CD4-positive, alpha-beta memory T cell (primary cell): ENCODE data around the gene TMEM235. TPM values are rescaled to one million over a fixed set of nuclear protein-coding genes. Genes with fewer than 3 reads are reported as not detected.

Experiments
- CTCF ChIA-PET: fragments of 350-600 bp; sonication (Branson Sonifier 250); formaldehyde crosslinking; loops from one replicate; lab custom pipeline; 2021; ENCODE audit warnings: inconsistent platforms; ENCODE audit not compliant: partially characterized antibody; lab: Charles Lee
- POLR2A ChIA-PET: fragments of 350-600 bp; sonication (Branson Sonifier 250); formaldehyde crosslinking; loops from one replicate; lab custom pipeline; 2021; ENCODE audit not compliant: partially characterized antibody; lab: Charles Lee
- DNase-seq, 5 donors: peaks; one replicate each; pipeline versions ENCODE4 v3.0.0 to v3.0.0-alpha.2; 2020 to 2022; ENCODE audit warnings: mixed read lengths in 1 of 5
- H3K27ac ChIP-seq: one replicate; pipeline ENCODE4 v1.7.0; 2013; ENCODE audit warnings: low read depth, low read length
- H3K27me3 ChIP-seq: 2 replicates; pipeline ENCODE4 v1.7.0; 2013; ENCODE audit warnings: mild to moderate bottlenecking, low read length, moderate library complexity; ENCODE audit not compliant: insufficient read depth
- H3K36me3 ChIP-seq: 2 replicates; pipeline ENCODE4 v1.7.0; 2013; ENCODE audit warnings: mild to moderate bottlenecking, low read length, moderate library complexity; ENCODE audit not compliant: insufficient read depth
- H3K4me1 ChIP-seq: 2 replicates; pipeline ENCODE4 v1.7.0; 2013; ENCODE audit warnings: mild to moderate bottlenecking, low read length, moderate library complexity; ENCODE audit not compliant: insufficient read depth
- H3K4me3 ChIP-seq, 2 donors: one replicate each; pipeline ENCODE4 v1.7.0; 2013; ENCODE audit warnings: low read length in 2 of 2, mild to moderate bottlenecking in 1 of 2
- H3K9me3 ChIP-seq, 2 donors: one replicate each; pipeline ENCODE4 v1.7.0; 2013; ENCODE audit warnings: low read length in 2 of 2, control low read depth in 1 of 2; ENCODE audit not compliant: control insufficient read depth in 1 of 2
- H3K27ac Mint-ChIP-seq, 7 donors: one replicate each; pipeline ENCODE4 v1.8.0; 2020 to 2021; ENCODE audit warnings: mixed read lengths in 7 of 7, mild to moderate bottlenecking in 6 of 7, inconsistent platforms in 3 of 7, moderate library complexity in 3 of 7
- H3K27me3 Mint-ChIP-seq, 2 donors: one replicate each; pipeline ENCODE4 v1.8.0; 2020 to 2021; ENCODE audit warnings: mixed read lengths in 2 of 2
- H3K36me3 Mint-ChIP-seq, 2 donors: one replicate each; pipeline ENCODE4 v1.8.0; 2020 to 2021; ENCODE audit warnings: mixed read lengths in 2 of 2, inconsistent platforms in 1 of 2, mild to moderate bottlenecking in 1 of 2
- H3K4me1 Mint-ChIP-seq, 4 donors: one replicate each; pipeline ENCODE4 v1.8.0; 2020 to 2021; ENCODE audit warnings: mixed read lengths in 4 of 4, mild to moderate bottlenecking in 1 of 4
- H3K4me3 Mint-ChIP-seq, 8 donors: one replicate each; pipeline ENCODE4 v1.8.0; 2020 to 2021; ENCODE audit warnings: mixed read lengths in 8 of 8, mild to moderate bottlenecking in 7 of 8, moderate library complexity in 6 of 8, inconsistent platforms in 3 of 8
- H3K9me3 Mint-ChIP-seq, 8 donors: one replicate each; pipeline ENCODE4 v1.8.0; 2020 to 2021; ENCODE audit warnings: mixed read lengths in 8 of 8, mild to moderate bottlenecking in 5 of 8, inconsistent platforms in 3 of 8, moderate library complexity in 1 of 8
- intact Hi-C: fragments of 100-400 bp; cut with micrococcal nuclease; formaldehyde crosslinking; loops from one replicate; pipeline ENCODE4 v1.15.1; 2023
- polyA plus RNA-seq, 2 donors: library from polyadenylated mRNA; unstranded; fragments of 300-500 nt; fragmentation: Illumina TruSeq; gene quantifications; one replicate each; pipeline ENCODE4 v1.2.3, GENCODE V29; 2021
- total RNA-seq, 2 experiments: library from RNA; stranded (reverse); gene quantifications; one replicate each; pipeline ENCODE4 v1.2.3, GENCODE V29; 2021

Gene TMEM235
- total and polyA plus RNA-seq, 4 experiments from 2014 or later: not detected

GRCh38 chr17:78219396-78220150 is 11.9 kb upstream of the TMEM235 start:
- no peak overlapping the region for H3K4me3 ChIP-seq
- DNase-seq: no peak
- peaks cover under 1 to 3% (median 2%) of the 10 kb centered on the region in 4 donors for H3K4me1 Mint-ChIP-seq
- ChIA-PET CTCF (no interaction called here), POLR2A (interaction anchor here (1.4 kb wide), 1 partner anchor 261 kb away, joined by 3 read pairs; the partner anchor contains the start of gene TNRC6C)
- H3K27me3 ChIP-seq: no peaks in the 10 kb centered on the region
- intact Hi-C loops: no loop called here
- peak overlapping the region in 1 of 8 donors; percentile 57 for H3K4me3 Mint-ChIP-seq
- H3K9me3 ChIP-seq: no peaks in the 10 kb centered on the region
- H3K27ac Mint-ChIP-seq: peak overlapping the region in 3 of 7 donors; percentile 19 to 53 (median 48)
- no peaks in the 10 kb centered on the region for H3K27me3 Mint-ChIP-seq
- H3K36me3 ChIP-seq: no peaks in the 10 kb centered on the region
- no peaks in the 10 kb centered on the region for H3K9me3 Mint-ChIP-seq
- no peaks in the 10 kb centered on the region for H3K36me3 Mint-ChIP-seq
- H3K4me1 ChIP-seq: peaks cover 4% of the 10 kb centered on the region
- no peak overlapping the region for H3K27ac ChIP-seq

- no peaks in the 10 kb centered on the region for H3K36me3 ChIP-seq
- no peaks in the 10 kb centered on the region for H3K4me1 ChIP-seq
- ChIA-PET POLR2A (no interaction called here), CTCF (interaction anchor here (0.6 to 1.7 kb wide), 3 partner anchors 28 to 452 kb away, joined by 3 to 4 read pairs (median 3); no protein-coding TSS in a partner anchor)
- no peak overlapping the region for H3K27ac ChIP-seq
- intact Hi-C loops: no loop called here
- H3K4me3 Mint-ChIP-seq: no peak overlapping the region
- H3K27ac Mint-ChIP-seq: peak overlapping the region in 1 of 7 donors; percentile 74
- no peak overlapping the region for H3K4me3 ChIP-seq
- DNase-seq: no peak
- no peaks in the 10 kb centered on the region for H3K36me3 Mint-ChIP-seq
- H3K9me3 Mint-ChIP-seq: no peaks in the 10 kb centered on the region
- peaks cover 2 to 3% of the 10 kb centered on the region in 2 donors for H3K27me3 Mint-ChIP-seq
- H3K9me3 ChIP-seq: no peaks in the 10 kb centered on the region
- H3K4me1 Mint-ChIP-seq: peaks cover 0 to 11% (median 1%) of the 10 kb centered on the region in 4 donors
- H3K27me3 ChIP-seq: no peaks in the 10 kb centered on the region
Measured at GRCh38 chr17:78223061-78223460, 8.4 kb upstream of the TMEM235 start.

GRCh38 chr17:78223765-78224164 is 7.7 kb upstream of the TMEM235 start:
- intact Hi-C loops: no loop called here
- H3K27ac ChIP-seq: no peak overlapping the region
- no peaks in the 10 kb centered on the region for H3K9me3 Mint-ChIP-seq
- no peak overlapping the region for H3K4me3 ChIP-seq
- no peaks in the 10 kb centered on the region for H3K36me3 Mint-ChIP-seq
- H3K27me3 ChIP-seq: no peaks in the 10 kb centered on the region
- ChIA-PET CTCF (interaction anchor here (0.6 kb wide), 1 partner anchor 453 kb away, joined by 3 read pairs; no protein-coding TSS in a partner anchor), POLR2A (no interaction called here)
- H3K9me3 ChIP-seq: no peaks in the 10 kb centered on the region
- no peak overlapping the region for H3K4me3 Mint-ChIP-seq
- H3K27me3 Mint-ChIP-seq: peaks cover 4% of the 10 kb centered on the region in 2 donors
- H3K36me3 ChIP-seq: no peaks in the 10 kb centered on the region
- no peaks in the 10 kb centered on the region for H3K4me1 ChIP-seq
- H3K27ac Mint-ChIP-seq: peak overlapping the region in 1 of 7 donors; percentile 74
- DNase-seq: no peak
- peaks cover 0 to 11% (median 1%) of the 10 kb centered on the region in 4 donors for H3K4me1 Mint-ChIP-seq

- peaks cover 4% of the 10 kb centered on the region in 2 donors for H3K27me3 Mint-ChIP-seq
- H3K27ac Mint-ChIP-seq: no peak overlapping the region
- H3K4me1 ChIP-seq: no peaks in the 10 kb centered on the region
- peaks cover 0 to 11% (median 1%) of the 10 kb centered on the region in 4 donors for H3K4me1 Mint-ChIP-seq
- no peaks in the 10 kb centered on the region for H3K36me3 ChIP-seq
- H3K27me3 ChIP-seq: no peaks in the 10 kb centered on the region
- H3K36me3 Mint-ChIP-seq: no peaks in the 10 kb centered on the region
- H3K4me3 ChIP-seq: no peak overlapping the region
- DNase-seq: no peak
- H3K9me3 ChIP-seq: no peaks in the 10 kb centered on the region
- POLR2A ChIA-PET: no interaction called here
- intact Hi-C loops: no loop called here
- no peaks in the 10 kb centered on the region for H3K9me3 Mint-ChIP-seq
- no peak overlapping the region for H3K27ac ChIP-seq
- no peak overlapping the region for H3K4me3 Mint-ChIP-seq
- CTCF ChIA-PET: interaction anchor here (3.3 kb wide), 1 partner anchor 27 kb away, joined by 12 read pairs; no protein-coding TSS in a partner anchor
Measured at GRCh38 chr17:78224231-78225087, 7.0 kb upstream of the TMEM235 start.

- Mint-ChIP-seq H3K9me3 (no peaks in the 10 kb centered on the region), H3K4me3 (no peak overlapping the region), H3K27me3 (peaks cover 4% of the 10 kb centered on the region in 2 donors), H3K4me1 (peaks cover 0 to 11% (median 1%) of the 10 kb centered on the region in 4 donors), H3K36me3 (no peaks in the 10 kb centered on the region), H3K27ac (peak overlapping the region in 1 of 7 donors; percentile 36)
- Histone ChIP-seq H3K36me3 (no peaks in the 10 kb centered on the region), H3K4me3 (no peak overlapping the region), H3K4me1 (no peaks in the 10 kb centered on the region), H3K9me3 (no peaks in the 10 kb centered on the region), H3K27ac (no peak overlapping the region), H3K27me3 (no peaks in the 10 kb centered on the region)
- ChIA-PET POLR2A (no interaction called here), CTCF (interaction anchor here (3.3 kb wide), 1 partner anchor 26 kb away, joined by 12 read pairs; no protein-coding TSS in a partner anchor)
- intact Hi-C loops: no loop called here
- DNase-seq: no peak
Measured at GRCh38 chr17:78225088-78225865, 6.2 kb upstream of the TMEM235 start.

- DNase-seq: no peak
- peak overlapping the region in 2 of 8 donors; percentile 36 to 48 for H3K4me3 Mint-ChIP-seq
- ChIA-PET CTCF (interaction anchor here (1.3 to 3.3 kb wide), 2 partner anchors 25 to 29 kb away, joined by 3 to 12 read pairs; no protein-coding TSS in a partner anchor), POLR2A (interaction anchor here (0.6 kb wide), 1 partner anchor 18 kb away, joined by 3 read pairs; no protein-coding TSS in a partner anchor)
- Histone ChIP-seq H3K4me3 (no peak overlapping the region), H3K27me3 (peaks cover 3% of the 10 kb centered on the region), H3K9me3 (no peaks in the 10 kb centered on the region), H3K36me3 (no peaks in the 10 kb centered on the region), H3K4me1 (no peaks in the 10 kb centered on the region), H3K27ac (no peak overlapping the region)
- no peaks in the 10 kb centered on the region for H3K36me3 Mint-ChIP-seq
- no peaks in the 10 kb centered on the region for H3K9me3 Mint-ChIP-seq
- peaks cover 4 to 9% of the 10 kb centered on the region in 2 donors for H3K27me3 Mint-ChIP-seq
- H3K4me1 Mint-ChIP-seq: peaks cover 0 to 11% (median 1%) of the 10 kb centered on the region in 4 donors
- peak overlapping the region in 2 of 7 donors; percentile 36 to 77 for H3K27ac Mint-ChIP-seq
- intact Hi-C loops: no loop called here
Measured at GRCh38 chr17:78226055-78226758, 5.2 kb upstream of the TMEM235 start.
